ENCODE results near the gene LY86. TPM values are rescaled to one million over a fixed set of nuclear protein-coding genes. Genes with fewer than 3 reads are reported as not detected.
"Not testable (repeated sequence)": the region's sequence is repeated elsewhere in the genome, so short reads cannot be mapped to it uniquely, and the experiment has no call there.

Gene LY86
- total RNA-seq, 6 donors from 2014 or later: 2.1 to 21.9 (median 9.5) TPM

DNA sequence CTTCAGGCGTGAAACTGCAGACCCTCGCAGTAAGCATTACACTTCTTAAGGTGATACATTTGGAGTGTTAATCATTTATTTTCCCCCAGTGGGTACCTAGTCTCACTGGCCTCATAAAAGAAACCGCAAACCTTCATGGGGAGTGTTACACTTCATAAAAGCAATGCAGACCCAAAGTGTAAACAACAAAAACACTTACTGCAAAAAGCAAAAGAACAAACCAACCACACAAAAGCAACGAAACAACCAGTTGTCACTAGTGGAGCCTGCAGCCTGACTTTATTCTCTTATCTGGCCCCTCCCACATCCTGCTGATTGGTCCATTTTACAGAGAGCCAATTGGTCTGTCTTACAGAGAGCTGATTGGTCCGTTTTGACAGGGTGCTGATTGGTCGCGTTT is 23.8 kb downstream of the LY86 start:
- TF ChIP-seq CTCF (IDR thresholded peaks at IDR 0.05) (no peak), EP300 (IDR thresholded peaks at IDR 0.05) (no peak), POLR2AphosphoS5 (IDR thresholded peaks at IDR 0.05) (no peak), POLR2A (IDR thresholded peaks at IDR 0.05) (no peak)
- no peaks in the 10 kb centered on the region for H3K9me3 ChIP-seq
- 94 to 95% methylated on average over 7 of the region's 7 CpGs for WGBS, 2 donors

GRCh38 chr6:6613103-6613718 is 24.7 kb downstream of the LY86 start:
- H3K27me3 ChIP-seq; H3K9me3 ChIP-seq; H3K27ac ChIP-seq; H3K4me3 ChIP-seq; H3K36me3 ChIP-seq; ATAC-seq (ENCODE audit: low FRiP score in 2 of 2): not testable (repeated sequence)
- peak in 1 of 2 donors; percentile 76 for DNase-seq
- peaks cover 0 to 16% (median 9%) of the 10 kb centered on the region in 4 donors for H3K4me1 ChIP-seq
- WGBS, 2 donors: 93 to 100% methylated on average over 9 to 43 of the region's 43 CpGs

More for the DNA sequence above, 23.8 kb downstream of the LY86 start:
- Histone ChIP-seq H3K27ac (no peak overlapping the region), H3K36me3 (no peaks in the 10 kb centered on the region), H3K27me3 (no peaks in the 10 kb centered on the region), H3K4me3 (no peak overlapping the region), H3K4me1 (peaks cover 0 to 16% (median 9%) of the 10 kb centered on the region in 4 donors)
- ATAC-seq (ENCODE audit: low FRiP score in 2 of 2): no peak
- DNase-seq: no peak

DNA sequence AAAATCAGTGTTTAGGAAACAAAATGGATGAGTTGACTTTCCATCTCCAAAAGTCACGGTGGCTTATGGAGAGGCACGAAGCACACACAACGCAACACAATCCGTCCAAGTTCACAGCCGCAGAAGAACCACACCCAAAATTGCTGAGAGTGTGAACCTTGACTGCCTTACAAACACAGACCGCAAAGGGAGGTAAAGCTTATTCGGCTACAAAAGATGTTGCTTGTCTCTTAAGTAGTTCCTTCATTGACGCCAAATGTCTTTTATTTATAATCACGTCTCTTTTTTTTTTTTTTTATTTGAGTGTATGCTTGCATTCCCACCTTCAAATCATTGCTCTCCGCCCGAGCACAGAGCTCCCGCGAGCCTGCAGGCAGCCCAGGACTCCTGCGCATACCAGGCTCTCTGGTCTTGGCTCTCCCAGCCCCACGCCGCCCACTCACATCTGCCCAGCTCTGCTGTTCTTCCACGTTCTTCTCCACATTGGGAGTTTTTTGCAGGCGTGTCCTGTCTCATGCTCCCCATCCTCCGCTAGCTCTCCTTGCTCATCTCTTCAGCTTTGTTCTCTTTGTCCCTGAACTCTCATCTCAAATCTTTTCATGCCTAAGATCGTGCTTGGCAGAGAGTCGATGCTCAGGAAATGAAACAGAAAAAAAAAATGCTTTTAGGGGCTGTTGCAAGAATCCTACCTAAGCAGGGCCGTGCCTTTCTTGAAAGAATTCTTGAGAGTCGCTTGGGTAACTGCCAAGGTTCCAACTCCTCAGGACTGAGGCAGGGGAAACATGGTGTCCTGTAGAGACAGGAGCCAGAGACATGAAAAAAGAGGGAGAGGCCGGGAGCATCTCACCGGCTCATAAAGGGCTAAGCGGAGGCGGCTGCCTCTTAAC is 25.8 kb downstream of the LY86 start:
- Histone ChIP-seq H3K36me3 (no peaks in the 10 kb centered on the region), H3K9me3 (no peaks in the 10 kb centered on the region), H3K4me1 (peaks cover 0 to 14% (median 6%) of the 10 kb centered on the region in 4 donors), H3K27me3 (no peaks in the 10 kb centered on the region), H3K4me3 (no peak overlapping the region), H3K27ac (no peak overlapping the region)
- TF ChIP-seq POLR2A (IDR thresholded peaks at IDR 0.05): no peak
- TF ChIP-seq POLR2AphosphoS5 (IDR thresholded peaks at IDR 0.05): no peak
- no peak for TF ChIP-seq CTCF (IDR thresholded peaks at IDR 0.05)
- TF ChIP-seq EP300 (IDR thresholded peaks at IDR 0.05): no peak
- DNase-seq: peak in 1 of 2 donors; percentile 63
- 63 to 69% methylated on average over 27 of the region's 27 CpGs for WGBS, 2 donors
- ATAC-seq (ENCODE audit: low FRiP score in 2 of 2): peak in 1 of 2 donors; percentile 72

DNA sequence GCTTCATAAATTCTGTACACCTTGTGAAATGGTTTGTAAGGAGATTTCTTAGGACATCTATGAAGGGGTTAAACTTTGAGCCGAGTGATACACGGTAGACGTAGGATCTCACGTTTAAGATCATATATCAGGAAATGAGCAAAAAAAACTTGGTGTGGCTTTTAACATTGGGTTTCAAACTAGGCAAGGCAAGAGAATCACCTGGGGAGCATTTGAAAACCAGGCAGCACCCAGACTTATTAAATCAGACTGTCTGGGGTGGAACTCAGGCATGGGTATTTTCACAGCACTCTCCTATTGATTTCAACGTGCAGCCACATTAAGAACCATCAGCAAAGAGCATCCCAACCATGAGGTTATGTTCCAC is 26.4 kb downstream of the LY86 start:
- no peak for ATAC-seq (ENCODE audit: low FRiP score in 2 of 2)
- 44 to 55% methylated on average over 5 of the region's 5 CpGs for WGBS, 2 donors

DNA sequence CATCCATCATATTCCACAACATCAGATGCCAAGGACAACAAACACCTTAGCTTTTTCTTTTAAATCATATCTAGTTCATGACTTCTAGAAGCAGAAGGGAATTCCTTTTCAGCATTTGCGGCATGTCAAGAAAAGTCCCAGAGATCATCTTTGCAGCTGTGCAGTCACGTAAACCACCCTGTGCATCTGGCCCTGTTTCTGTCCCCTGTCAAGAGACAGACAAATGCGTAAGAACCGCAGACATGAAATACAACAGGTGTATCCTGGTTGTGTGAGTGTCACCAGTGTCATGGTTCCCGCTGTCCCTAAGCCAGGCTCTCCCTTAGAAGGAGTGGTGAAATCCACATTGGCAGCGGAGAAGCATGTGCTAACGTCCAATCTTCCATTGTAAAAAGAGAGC is 28.1 kb downstream of the LY86 start:
- Histone ChIP-seq H3K4me3 (no peak overlapping the region), H3K4me1 (no peaks in the 10 kb centered on the region), H3K27ac (no peak overlapping the region), H3K27me3 (no peaks in the 10 kb centered on the region), H3K36me3 (no peaks in the 10 kb centered on the region), H3K9me3 (no peaks in the 10 kb centered on the region)
- WGBS, 2 donors: 86 to 92% methylated on average over 7 of the region's 7 CpGs
- TF ChIP-seq CTCF (IDR thresholded peaks at IDR 0.05) (no peak), POLR2AphosphoS5 (IDR thresholded peaks at IDR 0.05) (no peak), EP300 (IDR thresholded peaks at IDR 0.05) (no peak), POLR2A (IDR thresholded peaks at IDR 0.05) (no peak)
- no peak for ATAC-seq (ENCODE audit: low FRiP score in 2 of 2)
- DNase-seq: no peak

More for the DNA sequence above, 26.4 kb downstream of the LY86 start:
- TF ChIP-seq POLR2A (IDR thresholded peaks at IDR 0.05): no peak
- Histone ChIP-seq H3K27me3 (no peaks in the 10 kb centered on the region), H3K9me3 (no peaks in the 10 kb centered on the region), H3K4me3 (no peak overlapping the region), H3K36me3 (no peaks in the 10 kb centered on the region), H3K27ac (no peak overlapping the region), H3K4me1 (peaks cover 0 to 7% (median 5%) of the 10 kb centered on the region in 4 donors)
- DNase-seq: no peak

Measured in upper lobe of left lung (tissue), 6 donors.